Left colon (tissue), 2 donors: ENCODE data around the gene SNRNP35. TPM values are rescaled to one million over a fixed set of nuclear protein-coding genes. Genes with fewer than 3 reads are reported as not detected.
A peak's percentile ranks its signal among the peaks of the same experiment; 100 is the strongest.
"Not testable (repeated sequence)": the region's sequence is repeated elsewhere in the genome, so short reads cannot be mapped to it uniquely, and the experiment has no call there.

Experiments used
- ATAC-seq: fragments of 200-7000 bp; cut with Tn5 transposase; one replicate; pipeline ENCODE4 v1.9.1; 2020; ENCODE audit warnings: mild to moderate bottlenecking, moderate library complexity
- DNase-seq, 2 donors: peaks; one replicate each; pipeline ENCODE4 v3.0.0-alpha.2; 2020
- intact Hi-C, 2 donors: fragments of 100-400 bp; cut with DNase I in 1 of 2; cut with micrococcal nuclease in 1 of 2; formaldehyde crosslinking; loops; one replicate each; pipeline versions ENCODE4 v1.11.2 to v1.14.0; 2022; cut with DNase I, micrococcal nuclease
- long read RNA-seq: library from polyadenylated mRNA; unstranded; transcript quantifications from one replicate; pipeline ENCODE4 v2.0.0, GENCODE V29; 2021
- total RNA-seq, 2 donors: library from RNA; stranded (reverse); fragmentation: NEBNext Ultra II Directional; extraction: Animal tissue kit (Norgen Biotek cat#: 25700); gene quantifications; one replicate each; pipeline ENCODE4 v1.2.1, GENCODE V29; 2021
- donor health status: DM: no; HTN: no; CAD: no.
- donor health status: DM: yes; HTN: yes; CAD: no.

The SNRNP35 gene, protein sequence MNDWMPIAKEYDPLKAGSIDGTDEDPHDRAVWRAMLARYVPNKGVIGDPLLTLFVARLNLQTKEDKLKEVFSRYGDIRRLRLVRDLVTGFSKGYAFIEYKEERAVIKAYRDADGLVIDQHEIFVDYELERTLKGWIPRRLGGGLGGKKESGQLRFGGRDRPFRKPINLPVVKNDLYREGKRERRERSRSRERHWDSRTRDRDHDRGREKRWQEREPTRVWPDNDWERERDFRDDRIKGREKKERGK
- 10 to 100 TPM; 18.7 to 23.8 TPM for total RNA-seq
- long read RNA-seq, transcript SNRNP35-203 (2 exons, 1,975 nt) = major isoform, 18 of 23 reads
- long read RNA-seq, partial matches to known transcripts = 0 of 23 reads
- long read RNA-seq, other reads (novel, unspliced or antisense) = 3 of 23 reads

DNA sequence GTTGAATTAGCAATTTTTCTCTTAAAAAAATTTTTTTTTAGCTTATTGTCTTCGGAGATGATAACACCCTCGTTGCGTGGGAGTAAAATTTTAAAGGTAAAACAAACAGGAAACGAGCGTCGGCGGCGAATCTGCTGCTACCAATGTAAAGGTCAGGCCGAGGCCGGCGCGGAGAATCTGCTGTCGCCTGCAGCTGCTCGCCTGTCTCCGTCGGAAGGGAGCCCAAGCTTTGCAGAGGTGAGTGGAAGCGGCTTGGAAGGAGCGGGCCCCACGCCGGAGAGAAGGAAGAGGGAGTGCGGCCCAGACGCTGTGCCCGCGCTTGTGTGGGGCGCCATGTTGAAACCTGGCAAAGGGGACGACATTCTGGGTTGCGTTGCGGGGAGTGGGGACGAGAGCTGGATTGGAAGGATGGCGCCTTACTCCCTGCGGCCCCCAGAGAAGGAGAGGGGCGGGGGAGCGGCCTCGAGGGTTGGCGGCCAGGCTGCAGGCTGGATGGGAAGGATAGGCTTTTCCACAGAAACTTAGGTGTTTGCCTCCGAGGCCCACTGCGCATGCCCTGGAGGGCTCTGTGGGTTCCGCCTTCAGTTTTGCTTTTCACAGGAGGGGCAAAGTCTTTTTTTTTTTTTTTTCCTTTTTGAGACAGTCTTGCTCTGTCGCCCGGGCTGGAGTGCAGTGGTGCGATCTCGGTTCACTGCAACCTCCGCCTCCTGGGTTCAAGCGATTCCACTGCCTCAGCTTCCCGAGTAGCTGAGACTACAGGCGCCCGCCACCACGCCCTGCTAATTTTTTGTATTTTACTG is at the start of gene SNRNP35:
Gene SNRNP35 (plus strand): TSS at position 160 of the 800 bp plus-strand sequence. CDS start 7,402 bp downstream, outside the sequence.
- DNase-seq (peak; percentile 80 to 85), ATAC-seq (peak; percentile 86)
- intact Hi-C loops = no loop called here

- intact Hi-C loops, DNase-seq, ATAC-seq: not testable (repeated sequence)
These were observed 49.3 kb upstream of the SNRNP35 start for GRCh38 chr12:123408619-123409018.

- ATAC-seq = peak; percentile 17
- DNase-seq, intact Hi-C loops: not testable (repeated sequence)
These were observed 48.5 kb upstream of the SNRNP35 start for GRCh38 chr12:123409284-123410040.

GRCh38 chr12:123410041-123410412 is 47.9 kb upstream of the SNRNP35 start:
- ATAC-seq = no peak
- no peak for DNase-seq
- intact Hi-C loops = no loop called here

- no peak for ATAC-seq
- intact Hi-C loops = no loop called here
- no peak for DNase-seq
These were observed 36.6 kb upstream of the SNRNP35 start for GRCh38 chr12:123421314-123421713.

DNA sequence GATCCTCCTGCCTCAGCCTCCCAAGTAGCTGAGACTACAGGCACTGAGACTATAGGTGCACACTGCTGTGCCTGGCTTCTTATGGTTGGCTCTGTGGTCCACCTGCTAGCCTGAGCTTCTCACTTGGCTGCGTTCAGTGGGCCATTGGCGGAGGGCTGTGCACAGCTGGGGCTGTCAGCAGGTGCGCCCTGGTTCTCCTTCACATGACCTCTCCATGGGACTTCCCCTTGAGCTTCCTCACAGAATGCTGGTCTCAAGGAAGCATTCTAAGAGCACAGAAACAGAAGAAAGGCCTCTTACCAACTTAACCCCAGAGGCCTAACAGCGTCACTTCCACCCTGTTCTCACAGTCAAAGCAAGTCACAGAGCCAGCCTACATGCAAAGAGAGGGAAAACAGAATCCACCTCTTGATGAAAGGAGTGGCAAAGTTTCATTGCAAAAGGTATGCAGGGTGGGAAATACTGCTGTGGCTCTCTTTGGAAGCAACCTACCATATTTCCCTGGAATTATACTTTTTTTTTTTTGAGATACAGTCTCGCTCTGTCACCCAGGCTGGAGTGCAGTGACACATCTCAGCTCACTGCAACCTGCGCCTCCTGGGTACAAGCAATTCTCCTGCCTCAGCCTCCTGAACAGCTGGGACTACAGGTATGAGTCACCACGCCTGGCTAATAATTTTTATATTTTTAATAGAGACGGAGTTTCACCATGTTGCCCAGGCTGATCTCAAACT is 30.7 kb upstream of the SNRNP35 start:
- ATAC-seq (no peak), DNase-seq (peak in 1 of 2 donors; percentile 23)
- intact Hi-C loops = no loop called here

DNA sequence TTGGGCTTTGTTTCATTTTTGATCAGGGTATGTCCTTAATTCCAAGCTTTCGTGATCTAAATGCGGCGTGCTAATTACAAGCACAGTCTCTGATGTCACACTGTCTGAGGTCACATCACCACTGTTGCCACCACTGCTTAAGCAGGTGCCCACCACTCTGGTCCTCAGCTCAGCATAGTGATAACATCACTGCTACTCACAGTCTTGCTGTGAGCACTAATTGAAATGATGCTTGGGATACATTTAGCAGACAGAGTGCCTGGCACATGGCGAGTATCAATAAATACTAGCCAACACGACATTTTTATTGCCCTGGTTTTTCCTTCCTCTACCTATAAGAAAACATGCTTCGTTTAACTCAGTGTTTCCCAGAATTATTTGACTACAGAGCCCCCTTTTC is 29.3 kb upstream of the SNRNP35 start:
- intact Hi-C loops = no loop called here
- DNase-seq = no peak
- no peak for ATAC-seq

DNA sequence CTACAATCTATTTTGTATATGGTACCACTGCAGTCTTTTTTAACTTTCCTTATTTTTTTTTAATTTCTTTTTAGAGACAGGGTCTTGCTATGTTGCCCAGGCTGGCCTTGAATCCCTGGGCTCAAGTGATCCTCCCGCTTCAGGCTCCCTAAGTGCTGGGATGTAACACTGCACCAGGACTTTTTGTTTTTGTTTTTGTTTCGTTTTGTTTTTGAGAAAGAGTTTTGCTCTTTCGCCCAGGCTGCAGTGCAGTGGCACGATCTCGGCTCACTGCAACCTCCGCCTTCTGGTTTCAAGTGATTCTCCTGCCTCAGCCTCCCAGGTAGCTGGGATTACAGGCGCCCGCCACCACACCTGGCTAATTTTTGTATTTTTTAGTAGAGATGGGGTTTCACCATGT is 28.8 kb upstream of the SNRNP35 start:
- intact Hi-C loops, DNase-seq, ATAC-seq: not testable (repeated sequence)

GRCh38 chr12:123431951-123432817 is 25.8 kb upstream of the SNRNP35 start:
- intact Hi-C loops = not testable (repeated sequence)

DNA sequence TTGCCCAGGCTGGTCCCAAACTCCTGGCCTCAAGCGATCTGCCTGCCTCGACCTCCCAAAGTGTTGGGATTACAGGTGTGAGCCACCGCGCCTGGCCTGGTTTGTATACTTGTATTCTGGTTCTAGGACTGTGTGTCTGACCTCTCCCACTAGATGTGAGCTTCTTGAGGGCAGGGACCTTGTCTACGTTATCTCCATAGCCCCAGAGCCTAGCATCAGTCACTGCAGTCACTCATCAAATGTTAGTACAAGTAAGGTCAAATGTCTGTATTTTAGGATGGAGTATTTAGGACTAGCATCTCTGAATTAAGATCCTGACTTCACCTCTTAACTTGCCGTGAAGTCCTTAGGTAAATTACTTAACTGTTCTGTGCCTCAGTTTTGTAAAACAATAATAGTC is 24.3 kb upstream of the SNRNP35 start:
- intact Hi-C loops = no loop called here
- no peak for DNase-seq
- no peak for ATAC-seq

More at GRCh38 chr12:123431951-123432817, 25.8 kb upstream of the SNRNP35 start:
- not testable (repeated sequence) for DNase-seq, ATAC-seq

DNA sequence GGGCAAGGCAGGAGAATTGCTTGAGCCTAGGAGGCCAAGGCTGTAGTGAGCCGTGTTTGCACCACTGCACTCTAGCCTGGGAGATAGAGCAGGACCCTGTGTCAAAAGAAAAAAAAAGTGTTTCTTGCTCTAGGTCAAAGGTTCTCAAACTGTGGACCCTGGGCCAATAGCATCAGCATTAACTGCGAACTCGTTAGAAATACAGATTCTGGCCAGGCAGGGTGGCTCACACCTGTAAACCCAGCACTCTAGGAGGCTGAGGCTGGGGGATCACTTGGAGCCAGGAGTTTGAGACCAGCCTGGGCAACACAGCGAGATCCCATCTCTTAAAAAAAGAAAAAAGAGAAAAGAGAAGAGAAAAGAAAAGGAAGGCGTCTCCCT is 22.3 kb upstream of the SNRNP35 start:
- intact Hi-C loops = no loop called here
- DNase-seq (no peak), ATAC-seq (no peak)

- intact Hi-C loops = no loop called here
- DNase-seq (peak; percentile 87 to 92), ATAC-seq (peak; percentile 99)
These were observed 21.6 kb upstream of the SNRNP35 start, which contains the start of gene RILPL2 for GRCh38 chr12:123436017-123436964. RILPL2 (minus strand) TSS chr12:123436684; CDS start chr12:123436420, 264 bp downstream.

GRCh38 chr12:123441523-123442164 is 16.3 kb upstream of the SNRNP35 start:
- intact Hi-C loops = no loop called here
- ATAC-seq = no peak

GRCh38 chr12:123442774-123443173 is 15.2 kb upstream of the SNRNP35 start:
- no peak for ATAC-seq
- DNase-seq = no peak
- intact Hi-C loops = no loop called here

More at GRCh38 chr12:123441523-123442164, 16.3 kb upstream of the SNRNP35 start:
- DNase-seq = no peak

GRCh38 chr12:123444092-123445026 is 13.6 kb upstream of the SNRNP35 start:
- intact Hi-C loops = no loop called here
- DNase-seq (no peak), ATAC-seq (no peak)
